ENCODE results near the gene PELI1.

The PELI1 gene

DNA sequence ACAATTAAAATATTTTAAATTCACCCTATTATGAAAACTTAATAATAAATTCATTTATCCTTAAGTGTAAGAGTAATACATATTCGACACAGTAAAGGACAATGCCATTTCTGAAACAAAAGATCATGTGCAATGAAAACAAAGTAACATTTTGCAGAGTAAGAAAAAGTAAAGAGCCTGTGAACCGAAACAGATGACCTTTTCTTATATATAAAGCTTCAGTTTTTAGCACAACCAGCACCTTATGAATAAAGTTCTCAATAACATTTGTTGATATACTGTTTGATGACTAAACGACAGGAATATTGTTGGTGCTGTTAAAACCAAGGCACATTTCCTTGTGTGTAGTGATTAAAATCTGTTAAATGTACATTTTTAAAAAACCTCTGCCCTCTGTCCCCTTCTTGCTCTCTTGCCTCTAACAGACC is 1.5 kb downstream of the PELI1 start:
- peak overlapping the region; percentile 71 for H3K4me3 ChIP-seq (replicated peaks; ENCODE audit: low read depth, low read length)
- DNase-seq (ENCODE audit: extremely low read depth, low read depth), result no peak
- TF ChIP-seq, protein P1, sequence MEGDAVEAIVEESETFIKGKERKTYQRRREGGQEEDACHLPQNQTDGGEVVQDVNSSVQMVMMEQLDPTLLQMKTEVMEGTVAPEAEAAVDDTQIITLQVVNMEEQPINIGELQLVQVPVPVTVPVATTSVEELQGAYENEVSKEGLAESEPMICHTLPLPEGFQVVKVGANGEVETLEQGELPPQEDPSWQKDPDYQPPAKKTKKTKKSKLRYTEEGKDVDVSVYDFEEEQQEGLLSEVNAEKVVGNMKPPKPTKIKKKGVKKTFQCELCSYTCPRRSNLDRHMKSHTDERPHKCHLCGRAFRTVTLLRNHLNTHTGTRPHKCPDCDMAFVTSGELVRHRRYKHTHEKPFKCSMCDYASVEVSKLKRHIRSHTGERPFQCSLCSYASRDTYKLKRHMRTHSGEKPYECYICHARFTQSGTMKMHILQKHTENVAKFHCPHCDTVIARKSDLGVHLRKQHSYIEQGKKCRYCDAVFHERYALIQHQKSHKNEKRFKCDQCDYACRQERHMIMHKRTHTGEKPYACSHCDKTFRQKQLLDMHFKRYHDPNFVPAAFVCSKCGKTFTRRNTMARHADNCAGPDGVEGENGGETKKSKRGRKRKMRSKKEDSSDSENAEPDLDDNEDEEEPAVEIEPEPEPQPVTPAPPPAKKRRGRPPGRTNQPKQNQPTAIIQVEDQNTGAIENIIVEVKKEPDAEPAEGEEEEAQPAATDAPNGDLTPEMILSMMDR (IDR thresholded peaks at IDR 0.05; ENCODE audit: low read depth, low read length, missing control alignments), result no peak

GRCh38 chr2:64141674-64142405 is 2.4 kb downstream of the PELI1 start:
- DNase-seq (ENCODE audit: extremely low read depth, low read depth), result no peak
- H3K4me3 ChIP-seq (replicated peaks; ENCODE audit: low read depth, low read length), result peak overlapping the region; percentile 71
- TF ChIP-seq, protein P1 (IDR thresholded peaks at IDR 0.05; ENCODE audit: low read depth, low read length, missing control alignments), result no peak

- H3K4me3 ChIP-seq (replicated peaks; ENCODE audit: low read depth, low read length), result no peak overlapping the region
- DNase-seq (ENCODE audit: extremely low read depth, low read depth), result no peak
- TF ChIP-seq, protein P1 (IDR thresholded peaks at IDR 0.05; ENCODE audit: low read depth, low read length, missing control alignments), result no peak
Observed at GRCh38 chr2:64140665-64141200, 3.5 kb downstream of the PELI1 start.

DNA sequence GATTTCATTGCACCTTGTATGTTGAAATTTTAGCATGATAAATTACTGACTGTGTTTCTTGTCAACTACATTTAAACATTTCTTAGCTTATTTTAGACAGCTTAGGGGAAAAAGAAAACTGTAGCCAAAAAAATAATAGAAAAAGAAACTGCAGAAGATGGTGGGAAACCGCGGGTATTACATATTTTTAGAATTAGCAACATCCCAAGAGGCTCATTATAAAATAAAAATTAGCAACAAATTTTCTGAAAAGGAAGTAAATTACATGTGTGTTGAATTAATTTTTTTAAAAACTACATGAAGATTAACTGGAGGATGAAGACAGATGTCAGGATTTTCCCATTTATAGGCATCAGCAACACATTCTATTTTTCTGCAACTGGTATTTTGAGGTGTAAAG is 4.3 kb downstream of the PELI1 start:
- TF ChIP-seq, protein P1 (IDR thresholded peaks at IDR 0.05; ENCODE audit: low read depth, low read length, missing control alignments), result no peak
- H3K4me3 ChIP-seq (replicated peaks; ENCODE audit: low read depth, low read length), result no peak overlapping the region
- DNase-seq (ENCODE audit: extremely low read depth, low read depth), result no peak

- no peak for DNase-seq (ENCODE audit: extremely low read depth, low read depth)
- TF ChIP-seq, protein P1 (IDR thresholded peaks at IDR 0.05; ENCODE audit: low read depth, low read length, missing control alignments), result no peak
- no peak overlapping the region for H3K4me3 ChIP-seq (replicated peaks; ENCODE audit: low read depth, low read length)
Observed at GRCh38 chr2:64137996-64138395, 6.2 kb downstream of the PELI1 start.

- TF ChIP-seq, protein P1 (IDR thresholded peaks at IDR 0.05; ENCODE audit: low read depth, low read length, missing control alignments), result no peak
- no peak for DNase-seq (ENCODE audit: extremely low read depth, low read depth)
- H3K4me3 ChIP-seq (replicated peaks; ENCODE audit: low read depth, low read length), result no peak overlapping the region
Observed at GRCh38 chr2:64137567-64137966, 6.7 kb downstream of the PELI1 start.

Measured in HFF-Myc (cell line).